Measurements from ENCODE around the gene GRAMD2B. TPM values are rescaled to one million over a fixed set of nuclear protein-coding genes. Genes with fewer than 3 reads are reported as not detected.

GRAMD2B gene
- total and polyA plus RNA-seq, 3 donors from 2014 or later: 10.8 to 35.0 (median 23.5) TPM

- H3K36me3 ChIP-seq (ENCODE audit: low read depth, missing control alignments): no peaks in the 10 kb centered on the region
- no peak overlapping the region for H3K4me3 ChIP-seq
- H3K27ac ChIP-seq: peak overlapping the region; percentile 23 to 62
- DNase-seq: no peak
- H3K27me3 ChIP-seq: no peaks in the 10 kb centered on the region
- intact Hi-C loops (cut with DNase I; ENCODE audit: low total_unique reads): no loop called here
- TF ChIP-seq POLR2A (IDR thresholded peaks at IDR 0.05) (no peak), CTCF (IDR thresholded peaks at IDR 0.05) (no peak)
- 33 to 39% methylated on average over 4 of the region's 4 CpGs for WGBS, 2 donors
- H3K4me1 ChIP-seq: peaks cover 37% of the 10 kb centered on the region
- H3K9me3 ChIP-seq: no peaks in the 10 kb centered on the region
Measured at GRCh38 chr5:126513703-126514102, 90.5 kb downstream of the GRAMD2B start.

- Histone ChIP-seq H3K4me1 (peaks cover 35% of the 10 kb centered on the region), H3K9me3 (no peaks in the 10 kb centered on the region), H3K27ac (peak overlapping the region; percentile 23 to 62), H3K36me3 (ENCODE audit: low read depth, missing control alignments) (no peaks in the 10 kb centered on the region), H3K4me3 (no peak overlapping the region), H3K27me3 (no peaks in the 10 kb centered on the region)
- intact Hi-C loops (cut with DNase I; ENCODE audit: low total_unique reads): no loop called here
- TF ChIP-seq POLR2A (IDR thresholded peaks at IDR 0.05) (no peak), CTCF (IDR thresholded peaks at IDR 0.05) (no peak)
- DNase-seq: no peak
- WGBS, 2 donors: 67 to 83% methylated on average over 4 of the region's 4 CpGs
Measured at GRCh38 chr5:126514131-126514557, 90.9 kb downstream of the GRAMD2B start.

- no peaks in the 10 kb centered on the region for H3K36me3 ChIP-seq (ENCODE audit: low read depth, missing control alignments)
- no peaks in the 10 kb centered on the region for H3K9me3 ChIP-seq
- WGBS, 2 donors: 82 to 89% methylated on average over 9 of the region's 9 CpGs
- H3K4me3 ChIP-seq: no peak overlapping the region
- H3K4me1 ChIP-seq: peaks cover 33% of the 10 kb centered on the region
- peak overlapping the region; percentile 23 to 62 for H3K27ac ChIP-seq
- intact Hi-C loops (cut with DNase I; ENCODE audit: low total_unique reads): no loop called here
- TF ChIP-seq CTCF (IDR thresholded peaks at IDR 0.05) (no peak), POLR2A (IDR thresholded peaks at IDR 0.05) (no peak)
- no peaks in the 10 kb centered on the region for H3K27me3 ChIP-seq
- no peak for DNase-seq
Measured at GRCh38 chr5:126514558-126515141, 91.4 kb downstream of the GRAMD2B start.

- H3K9me3 ChIP-seq: no peaks in the 10 kb centered on the region
- H3K4me1 ChIP-seq: peaks cover 36% of the 10 kb centered on the region
- no peak overlapping the region for H3K4me3 ChIP-seq
- no peak for DNase-seq
- no peak for TF ChIP-seq POLR2A (IDR thresholded peaks at IDR 0.05)
- no peak for TF ChIP-seq CTCF (IDR thresholded peaks at IDR 0.05)
- H3K27ac ChIP-seq: peak overlapping the region; percentile 23 to 62
- H3K36me3 ChIP-seq (ENCODE audit: low read depth, missing control alignments): no peaks in the 10 kb centered on the region
- intact Hi-C loops (cut with DNase I; ENCODE audit: low total_unique reads): no loop called here
- H3K27me3 ChIP-seq: no peaks in the 10 kb centered on the region
Measured at GRCh38 chr5:126515337-126515736, 92.1 kb downstream of the GRAMD2B start.

- intact Hi-C loops (cut with DNase I; ENCODE audit: low total_unique reads): no loop called here
- WGBS, 2 donors: 50 to 57% methylated on average over 1 of the region's 1 CpG
- no peak for DNase-seq
- Histone ChIP-seq H3K9me3 (no peaks in the 10 kb centered on the region), H3K36me3 (ENCODE audit: low read depth, missing control alignments) (no peaks in the 10 kb centered on the region), H3K27me3 (no peaks in the 10 kb centered on the region), H3K4me1 (peaks cover 38% of the 10 kb centered on the region), H3K27ac (peak overlapping the region; percentile 20 to 62), H3K4me3 (no peak overlapping the region)
- TF ChIP-seq POLR2A (IDR thresholded peaks at IDR 0.05): no peak
- TF ChIP-seq CTCF (IDR thresholded peaks at IDR 0.05): no peak
Measured at GRCh38 chr5:126516133-126516532, 92.9 kb downstream of the GRAMD2B start.
